T-helper 2 cell treated with Interferon-gamma antibody and Interleukin-4, amounts not matched to agents 5 μg/mL and 100 μg/mL, for 36 hours (primary cell): Measurements from ENCODE around the gene GPATCH2.

ENCODE experiments used
- DNase-seq: peaks from one replicate; pipeline ENCODE4 v3.0.0; 2021; ENCODE audit warnings: low spot score
- H3K27ac Mint-ChIP-seq: one replicate; pipeline ENCODE4 v1.8.0; 2021; ENCODE audit warnings: mild to moderate bottlenecking, mixed read lengths
- H3K27me3 Mint-ChIP-seq: one replicate; pipeline ENCODE4 v1.8.0; 2021; ENCODE audit warnings: low read depth, mixed read lengths
- H3K36me3 Mint-ChIP-seq: one replicate; pipeline ENCODE4 v1.8.0; 2021; ENCODE audit warnings: low read depth, mixed read lengths
- H3K4me1 Mint-ChIP-seq: one replicate; pipeline ENCODE4 v1.8.0; 2021; ENCODE audit warnings: low read depth, mixed read lengths
- H3K4me3 Mint-ChIP-seq: one replicate; pipeline ENCODE4 v1.8.0; 2022; ENCODE audit warnings: mild to moderate bottlenecking, moderate library complexity, mixed read lengths
- H3K9me3 Mint-ChIP-seq: one replicate; pipeline ENCODE4 v1.8.0; 2021; ENCODE audit warnings: mixed read lengths

GPATCH2 gene

DNA sequence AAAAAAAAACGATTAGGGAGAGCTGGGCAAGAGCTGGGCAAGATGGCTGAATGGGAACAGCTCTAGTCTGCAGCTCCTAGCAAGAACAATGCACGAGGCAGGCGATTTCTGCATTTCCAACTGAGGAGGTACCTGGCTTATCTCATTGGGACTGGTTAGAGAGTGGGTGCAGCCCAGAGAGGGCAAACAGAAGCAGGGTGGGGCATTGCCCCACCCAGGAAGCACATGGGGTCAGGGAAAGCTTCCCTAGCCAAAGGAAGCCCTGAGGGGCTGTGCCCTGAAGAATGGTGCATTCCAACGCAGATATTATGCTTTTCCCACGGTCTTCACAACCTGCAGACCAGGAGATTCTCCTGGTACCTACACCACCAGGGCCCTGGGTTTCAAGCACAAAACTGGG is 251.6 kb downstream of the GPATCH2 start:
- Mint-ChIP-seq H3K4me3 (no peak overlapping the region), H3K9me3 (peaks cover 22% of the 10 kb centered on the region), H3K27ac (no peak overlapping the region), H3K36me3 (no peaks in the 10 kb centered on the region), H3K27me3 (no peaks in the 10 kb centered on the region), H3K4me1 (no peaks in the 10 kb centered on the region)
- DNase-seq = no peak
